Measurements from ENCODE around the gene TREH.
"Not testable (repeated sequence)": the region's sequence is repeated elsewhere in the genome, so short reads cannot be mapped to it uniquely, and the experiment has no call there.

The TREH gene

GRCh38 chr11:118715837-118716260, 36.4 kb upstream of the TREH start:
- no peak overlapping the region for H3K27ac ChIP-seq
- H3K27me3 ChIP-seq = peaks cover 21% of the 10 kb centered on the region
- TF ChIP-seq, protein P1, sequence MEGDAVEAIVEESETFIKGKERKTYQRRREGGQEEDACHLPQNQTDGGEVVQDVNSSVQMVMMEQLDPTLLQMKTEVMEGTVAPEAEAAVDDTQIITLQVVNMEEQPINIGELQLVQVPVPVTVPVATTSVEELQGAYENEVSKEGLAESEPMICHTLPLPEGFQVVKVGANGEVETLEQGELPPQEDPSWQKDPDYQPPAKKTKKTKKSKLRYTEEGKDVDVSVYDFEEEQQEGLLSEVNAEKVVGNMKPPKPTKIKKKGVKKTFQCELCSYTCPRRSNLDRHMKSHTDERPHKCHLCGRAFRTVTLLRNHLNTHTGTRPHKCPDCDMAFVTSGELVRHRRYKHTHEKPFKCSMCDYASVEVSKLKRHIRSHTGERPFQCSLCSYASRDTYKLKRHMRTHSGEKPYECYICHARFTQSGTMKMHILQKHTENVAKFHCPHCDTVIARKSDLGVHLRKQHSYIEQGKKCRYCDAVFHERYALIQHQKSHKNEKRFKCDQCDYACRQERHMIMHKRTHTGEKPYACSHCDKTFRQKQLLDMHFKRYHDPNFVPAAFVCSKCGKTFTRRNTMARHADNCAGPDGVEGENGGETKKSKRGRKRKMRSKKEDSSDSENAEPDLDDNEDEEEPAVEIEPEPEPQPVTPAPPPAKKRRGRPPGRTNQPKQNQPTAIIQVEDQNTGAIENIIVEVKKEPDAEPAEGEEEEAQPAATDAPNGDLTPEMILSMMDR (IDR thresholded peaks at IDR 0.05) = no peak
- H3K9me3 ChIP-seq = no peaks in the 10 kb centered on the region
- H3K36me3 ChIP-seq = no peaks in the 10 kb centered on the region
- H3K4me1 ChIP-seq (ENCODE audit: control insufficient read depth in 1 of 2, insufficient read depth in 1 of 2, low read depth in 1 of 2, low read length in 1 of 2) = no peaks in the 10 kb centered on the region
- no peak overlapping the region for H3K4me3 ChIP-seq (ENCODE audit: low read depth in 1 of 2, low read length in 1 of 2)

- peaks cover 21% of the 10 kb centered on the region for H3K27me3 ChIP-seq
Observed at GRCh38 chr11:118715245-118715831, 35.9 kb upstream of the TREH start.

GRCh38 chr11:118714816-118715215, 35.4 kb upstream of the TREH start:
- no peaks in the 10 kb centered on the region for H3K4me1 ChIP-seq (ENCODE audit: control insufficient read depth in 1 of 2, insufficient read depth in 1 of 2, low read depth in 1 of 2, low read length in 1 of 2)
- H3K9me3 ChIP-seq = no peaks in the 10 kb centered on the region
- no peaks in the 10 kb centered on the region for H3K36me3 ChIP-seq
- no peak overlapping the region for H3K4me3 ChIP-seq (ENCODE audit: low read depth in 1 of 2, low read length in 1 of 2)
- TF ChIP-seq, protein P1 (IDR thresholded peaks at IDR 0.05) = no peak
- H3K27ac ChIP-seq = no peak overlapping the region
- H3K27me3 ChIP-seq = peaks cover 18% of the 10 kb centered on the region

More at GRCh38 chr11:118715245-118715831, 35.9 kb upstream of the TREH start:
- Histone ChIP-seq H3K9me3 (no peaks in the 10 kb centered on the region), H3K36me3 (no peaks in the 10 kb centered on the region), H3K27ac (no peak overlapping the region), H3K4me1 (ENCODE audit: control insufficient read depth in 1 of 2, insufficient read depth in 1 of 2, low read depth in 1 of 2, low read length in 1 of 2) (no peaks in the 10 kb centered on the region), H3K4me3 (ENCODE audit: low read depth in 1 of 2, low read length in 1 of 2) (no peak overlapping the region)
- TF ChIP-seq, protein P1 (IDR thresholded peaks at IDR 0.05) = no peak

DNA sequence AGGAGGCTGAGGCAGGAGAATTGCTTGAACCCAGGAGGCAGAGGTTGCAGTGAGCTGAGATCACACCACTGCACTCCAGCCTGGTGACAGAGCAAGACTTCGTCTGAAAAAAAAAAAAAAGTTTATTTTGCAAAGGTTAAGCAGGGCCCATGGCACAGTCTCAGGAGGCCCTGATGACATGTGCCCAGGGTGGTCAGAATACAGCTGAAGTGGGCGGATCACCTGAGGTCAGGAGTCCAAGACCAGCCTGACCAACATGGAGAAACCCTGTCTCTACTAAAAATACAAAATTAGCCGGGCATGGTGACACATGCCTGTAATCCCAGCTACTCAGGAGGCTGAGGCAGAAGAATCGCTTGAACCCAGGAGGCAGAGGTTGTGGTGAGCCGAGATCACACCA, 35.0 kb upstream of the TREH start:
- H3K4me1 ChIP-seq (ENCODE audit: control insufficient read depth in 1 of 2, insufficient read depth in 1 of 2, low read depth in 1 of 2, low read length in 1 of 2); H3K4me3 ChIP-seq (ENCODE audit: low read depth in 1 of 2, low read length in 1 of 2); H3K9me3 ChIP-seq; H3K36me3 ChIP-seq; H3K27ac ChIP-seq: not testable (repeated sequence)
- peaks cover 17% of the 10 kb centered on the region for H3K27me3 ChIP-seq

GRCh38 chr11:118708296-118708695, 28.8 kb upstream of the TREH start:
- Histone ChIP-seq H3K4me1 (ENCODE audit: control insufficient read depth in 1 of 2, insufficient read depth in 1 of 2, low read depth in 1 of 2, low read length in 1 of 2) (no peaks in the 10 kb centered on the region), H3K27ac (no peak overlapping the region), H3K36me3 (no peaks in the 10 kb centered on the region), H3K4me3 (ENCODE audit: low read depth in 1 of 2, low read length in 1 of 2) (no peak overlapping the region), H3K9me3 (no peaks in the 10 kb centered on the region), H3K27me3 (peaks cover 50% of the 10 kb centered on the region)
- TF ChIP-seq, protein P1 (IDR thresholded peaks at IDR 0.05) = no peak

DNA sequence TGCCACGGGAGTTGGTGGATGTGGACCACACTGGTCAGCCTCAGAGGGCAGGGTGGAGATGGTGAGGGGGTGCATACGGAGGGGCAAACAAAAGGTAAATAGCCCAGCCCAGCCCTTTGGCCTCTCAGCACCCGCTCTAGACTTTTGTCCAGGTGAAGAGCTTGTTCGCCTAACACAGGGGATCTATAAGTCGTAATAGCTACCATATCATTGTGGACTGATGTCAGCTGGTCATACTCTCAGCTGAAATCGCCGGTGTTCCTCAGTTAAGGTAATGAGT, 27.0 kb upstream of the TREH start:
- Histone ChIP-seq H3K36me3 (no peaks in the 10 kb centered on the region), H3K9me3 (no peaks in the 10 kb centered on the region), H3K27ac (no peak overlapping the region), H3K27me3 (peaks cover 50% of the 10 kb centered on the region), H3K4me1 (ENCODE audit: control insufficient read depth in 1 of 2, insufficient read depth in 1 of 2, low read depth in 1 of 2, low read length in 1 of 2) (no peaks in the 10 kb centered on the region), H3K4me3 (ENCODE audit: low read depth in 1 of 2, low read length in 1 of 2) (no peak overlapping the region)
- TF ChIP-seq, protein P1 (IDR thresholded peaks at IDR 0.05) = no peak

Data from neutrophil (primary cell).